ENCODE measurements around the gene SLC15A3.

The SLC15A3 gene

DNA sequence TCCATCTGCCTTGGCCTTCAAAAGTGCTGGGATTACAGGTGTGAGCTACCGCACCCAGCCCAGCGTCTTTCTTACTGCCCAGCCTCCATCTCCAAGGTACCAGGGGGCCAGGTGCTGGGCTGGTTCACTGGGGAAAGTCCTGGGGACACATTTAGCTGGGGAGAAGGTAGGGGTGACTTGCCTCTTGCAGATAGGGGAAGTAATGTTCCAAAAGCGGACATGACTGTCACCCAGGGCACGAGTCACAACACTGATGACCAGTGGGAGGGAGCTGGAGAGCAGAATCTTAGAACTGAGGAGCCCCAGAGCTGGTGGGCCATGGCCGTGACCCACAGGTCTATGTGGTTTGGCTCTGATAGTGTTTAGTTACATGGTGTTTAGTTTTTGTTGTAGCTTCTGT lies 2.4 kb upstream of the SLC15A3 start:
- peaks cover 13% of the 10 kb centered on the region for H3K4me1 ChIP-seq (ENCODE audit: insufficient read depth, low read length)
- no peak overlapping the region for H3K27ac ChIP-seq (ENCODE audit: low read depth, low read length)
- no peak overlapping the region for H3K4me3 ChIP-seq (ENCODE audit: low read depth in 1 of 2, low read length in 2 of 2)

DNA sequence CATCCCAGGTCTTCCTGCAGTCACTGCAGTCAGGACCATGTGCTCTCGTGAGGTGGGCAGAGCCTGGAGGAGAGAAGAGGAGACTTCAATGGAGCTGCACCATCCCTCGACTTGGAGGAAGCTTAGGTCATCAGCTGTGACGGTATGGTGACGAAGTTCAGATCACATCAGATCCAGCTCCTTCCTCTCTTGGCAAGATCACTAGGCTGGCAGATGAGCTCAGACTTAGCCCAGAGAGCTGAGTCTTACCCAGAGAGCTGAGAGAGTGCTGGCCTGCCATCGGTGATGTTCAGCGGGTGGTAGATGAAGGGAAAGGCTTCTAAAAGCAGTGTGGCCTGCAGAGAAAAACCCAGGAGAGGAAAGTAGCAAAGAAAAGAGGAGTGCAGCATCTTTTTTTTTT lies 1.8 kb upstream of the SLC15A3 start:
- Histone ChIP-seq H3K27ac (ENCODE audit: low read depth, low read length) (no peak overlapping the region), H3K36me3 (ENCODE audit: insufficient read depth, low read length) (no peaks in the 10 kb centered on the region), H3K27me3 (ENCODE audit: control insufficient read depth in 1 of 2, insufficient read depth in 2 of 2, low read length in 2 of 2) (no peaks in the 10 kb centered on the region), H3K4me3 (ENCODE audit: low read depth in 1 of 2, low read length in 2 of 2) (no peak overlapping the region), H3K9me3 (ENCODE audit: low read length) (no peaks in the 10 kb centered on the region), H3K9ac (ENCODE audit: low read length) (no peak overlapping the region), H3K4me1 (ENCODE audit: insufficient read depth, low read length) (peaks cover 14% of the 10 kb centered on the region)

More for the DNA sequence above, 2.4 kb upstream of the SLC15A3 start:
- H3K9me3 ChIP-seq (ENCODE audit: low read length), result no peaks in the 10 kb centered on the region
- no peak overlapping the region for H3K9ac ChIP-seq (ENCODE audit: low read length)
- no peaks in the 10 kb centered on the region for H3K27me3 ChIP-seq (ENCODE audit: control insufficient read depth in 1 of 2, insufficient read depth in 2 of 2, low read length in 2 of 2)
- no peaks in the 10 kb centered on the region for H3K36me3 ChIP-seq (ENCODE audit: insufficient read depth, low read length)

DNA sequence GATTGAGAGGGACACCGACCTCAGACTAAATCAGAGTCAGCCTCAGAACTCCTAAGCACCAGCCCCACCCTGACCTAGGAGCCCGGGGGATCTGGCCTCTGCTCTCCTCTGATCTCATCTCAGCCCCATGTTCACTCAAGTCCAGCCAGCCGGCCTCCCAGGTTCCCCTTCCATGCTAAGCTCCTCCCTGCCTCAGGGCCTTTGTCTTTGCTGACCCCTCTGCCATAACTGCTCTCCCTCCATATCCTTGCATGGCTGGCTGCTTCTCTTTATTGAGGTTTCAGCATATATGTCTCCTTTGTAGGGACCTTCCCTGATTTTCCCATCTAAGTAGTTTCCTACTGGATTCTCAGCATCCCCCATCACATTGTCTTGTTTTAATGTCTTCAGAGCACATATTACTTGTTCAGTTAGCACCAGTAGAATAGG lies 780 bp upstream of the SLC15A3 start:
- Histone ChIP-seq H3K4me1 (ENCODE audit: insufficient read depth, low read length) (peaks cover 18% of the 10 kb centered on the region), H3K9me3 (ENCODE audit: low read length) (no peaks in the 10 kb centered on the region), H3K27ac (ENCODE audit: low read depth, low read length) (peak overlapping the region; percentile 59), H3K36me3 (ENCODE audit: insufficient read depth, low read length) (no peaks in the 10 kb centered on the region), H3K4me3 (ENCODE audit: low read depth in 1 of 2, low read length in 2 of 2) (peak overlapping the region; percentile 62 to 80), H3K9ac (ENCODE audit: low read length) (peak overlapping the region; percentile 60), H3K27me3 (ENCODE audit: control insufficient read depth in 1 of 2, insufficient read depth in 2 of 2, low read length in 2 of 2) (no peaks in the 10 kb centered on the region)

DNA sequence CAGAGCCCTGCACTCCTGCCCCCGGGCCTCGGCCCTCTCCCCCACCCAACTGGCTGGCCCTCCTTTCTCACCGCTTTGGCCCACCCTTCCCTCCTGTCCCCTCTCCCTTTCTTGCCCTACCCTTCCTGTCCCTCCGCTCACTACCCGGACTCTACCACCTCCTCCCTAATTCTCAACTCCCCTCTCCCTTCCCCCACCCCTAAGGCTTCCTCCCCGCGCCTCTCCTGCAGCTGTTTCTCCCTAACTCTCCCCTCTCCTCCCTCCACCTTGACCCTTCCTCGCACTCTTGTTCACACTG lies 421 bp downstream of the SLC15A3 start:
- peaks cover 2% of the 10 kb centered on the region for H3K36me3 ChIP-seq (ENCODE audit: insufficient read depth, low read length)
- no peaks in the 10 kb centered on the region for H3K9me3 ChIP-seq (ENCODE audit: low read length)
- H3K9ac ChIP-seq (ENCODE audit: low read length), result peak overlapping the region; percentile 60
- H3K27me3 ChIP-seq (ENCODE audit: control insufficient read depth in 1 of 2, insufficient read depth in 2 of 2, low read length in 2 of 2), result no peaks in the 10 kb centered on the region
- peak overlapping the region; percentile 47 to 80 for H3K4me3 ChIP-seq (ENCODE audit: low read depth in 1 of 2, low read length in 2 of 2)
- peaks cover 22% of the 10 kb centered on the region for H3K4me1 ChIP-seq (ENCODE audit: insufficient read depth, low read length)
- H3K27ac ChIP-seq (ENCODE audit: low read depth, low read length), result peak overlapping the region; percentile 59

DNA sequence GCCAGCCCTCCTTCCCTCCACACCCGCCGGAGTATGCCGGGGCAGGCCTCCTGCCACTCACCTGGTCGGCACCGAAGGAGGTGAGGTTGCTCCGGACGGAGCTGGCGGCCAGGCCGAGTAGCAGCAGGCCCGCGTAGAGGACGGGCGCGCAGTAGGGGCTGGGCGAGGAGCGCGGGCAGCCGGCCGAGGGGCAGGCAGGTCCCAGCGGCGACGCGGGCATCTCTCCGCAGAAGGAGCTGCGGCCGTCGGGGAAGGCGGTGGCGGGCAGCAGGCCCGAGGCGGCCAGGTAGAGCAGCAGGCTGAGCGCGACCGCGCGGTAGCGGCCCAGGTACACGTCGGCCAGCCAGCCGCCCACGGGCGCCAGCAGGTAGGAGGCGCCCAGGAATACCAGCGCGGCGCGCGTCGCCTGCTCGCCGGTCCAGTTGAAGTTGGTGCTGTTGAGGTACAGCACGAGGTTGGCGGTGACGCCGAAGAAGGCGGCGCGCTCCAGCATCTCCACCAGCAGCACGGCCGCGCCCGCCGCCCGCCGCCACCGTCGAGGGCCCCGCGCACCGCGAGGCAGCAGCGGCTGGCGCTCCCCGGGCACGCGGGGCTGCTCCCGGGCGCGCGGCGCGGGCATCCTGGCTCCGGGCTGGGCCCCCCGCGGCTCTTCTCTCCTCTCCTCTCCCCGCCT lies 907 bp downstream of the SLC15A3 start:
- H3K9ac ChIP-seq (ENCODE audit: low read length), result no peak overlapping the region
- H3K27me3 ChIP-seq (ENCODE audit: control insufficient read depth in 1 of 2, insufficient read depth in 2 of 2, low read length in 2 of 2), result no peaks in the 10 kb centered on the region
- H3K9me3 ChIP-seq (ENCODE audit: low read length), result no peaks in the 10 kb centered on the region
- H3K4me1 ChIP-seq (ENCODE audit: insufficient read depth, low read length), result peaks cover 22% of the 10 kb centered on the region
- H3K27ac ChIP-seq (ENCODE audit: low read depth, low read length), result peak overlapping the region; percentile 59
- H3K4me3 ChIP-seq (ENCODE audit: low read depth in 1 of 2, low read length in 2 of 2), result peak overlapping the region; percentile 64 to 80
- H3K36me3 ChIP-seq (ENCODE audit: insufficient read depth, low read length), result peaks cover 6% of the 10 kb centered on the region

DNA sequence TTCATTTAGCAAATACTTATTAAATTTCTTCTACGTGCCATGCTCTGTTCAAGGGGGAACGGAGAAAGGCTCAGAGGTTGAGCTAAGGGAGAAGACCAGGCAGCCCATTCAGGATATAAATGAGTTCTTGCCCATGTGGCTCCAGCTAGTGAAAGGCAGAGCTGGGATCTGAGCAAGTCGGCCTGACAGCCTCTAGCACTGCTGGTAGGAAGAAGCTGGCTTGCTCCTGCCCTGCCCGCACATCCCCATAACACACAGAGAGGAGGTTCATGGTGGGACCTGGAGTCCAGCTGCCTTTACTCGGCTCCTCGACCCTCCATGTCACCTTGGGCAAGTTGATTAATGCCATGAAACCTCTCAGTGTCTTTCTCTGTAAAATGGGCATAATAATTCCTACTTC lies 2.0 kb downstream of the SLC15A3 start:
- Histone ChIP-seq H3K36me3 (ENCODE audit: insufficient read depth, low read length) (peaks cover 14% of the 10 kb centered on the region), H3K4me3 (ENCODE audit: low read depth in 1 of 2, low read length in 2 of 2) (peak overlapping the region; percentile 6 to 80), H3K9me3 (ENCODE audit: low read length) (no peaks in the 10 kb centered on the region), H3K27ac (ENCODE audit: low read depth, low read length) (no peak overlapping the region), H3K9ac (ENCODE audit: low read length) (no peak overlapping the region), H3K4me1 (ENCODE audit: insufficient read depth, low read length) (peaks cover 22% of the 10 kb centered on the region), H3K27me3 (ENCODE audit: control insufficient read depth in 1 of 2, insufficient read depth in 2 of 2, low read length in 2 of 2) (no peaks in the 10 kb centered on the region)

DNA sequence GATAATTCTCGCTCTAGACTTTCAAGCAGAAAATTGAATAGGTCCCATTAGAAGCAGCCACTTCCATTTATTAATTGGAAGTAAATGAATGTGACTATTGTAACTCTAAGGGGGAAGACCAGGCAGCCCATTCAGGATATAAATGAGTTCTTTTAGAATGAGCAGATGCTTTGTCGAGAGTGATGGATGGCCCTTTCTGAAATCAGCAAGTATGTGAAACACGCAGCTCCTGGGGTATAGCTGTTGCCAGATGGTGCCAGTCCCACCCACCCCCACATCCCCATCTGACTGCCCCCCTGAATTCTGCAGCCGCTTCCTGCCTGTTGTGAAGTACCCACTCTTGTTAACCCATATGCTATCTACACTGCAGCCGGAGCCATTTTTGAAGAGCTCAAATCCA lies 3.7 kb downstream of the SLC15A3 start:
- Histone ChIP-seq H3K27me3 (ENCODE audit: control insufficient read depth in 1 of 2, insufficient read depth in 2 of 2, low read length in 2 of 2) (no peaks in the 10 kb centered on the region), H3K9ac (ENCODE audit: low read length) (no peak overlapping the region), H3K36me3 (ENCODE audit: insufficient read depth, low read length) (peaks cover 20% of the 10 kb centered on the region), H3K9me3 (ENCODE audit: low read length) (no peaks in the 10 kb centered on the region), H3K4me3 (ENCODE audit: low read depth in 1 of 2, low read length in 2 of 2) (no peak overlapping the region), H3K27ac (ENCODE audit: low read depth, low read length) (no peak overlapping the region), H3K4me1 (ENCODE audit: insufficient read depth, low read length) (peaks cover 22% of the 10 kb centered on the region)

DNA sequence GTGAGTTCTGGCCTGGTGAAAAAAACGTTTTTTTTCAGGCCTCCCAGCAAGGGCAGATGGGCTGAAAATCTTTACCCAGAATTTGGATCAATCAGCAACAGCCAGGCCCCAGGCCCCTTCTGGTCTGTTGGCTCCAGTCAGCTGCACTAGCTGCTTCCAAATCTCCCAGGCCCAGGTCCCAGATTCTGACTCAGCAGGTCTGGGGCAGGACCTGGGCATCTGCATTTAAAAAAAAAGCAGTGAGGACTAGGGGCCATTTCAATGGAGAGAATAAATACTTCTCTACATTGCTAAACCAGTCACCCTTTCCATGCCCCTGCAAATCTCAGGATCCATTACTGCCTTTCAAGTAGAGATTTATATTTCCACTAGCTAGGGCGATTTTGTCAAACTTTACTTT lies 4.3 kb downstream of the SLC15A3 start:
- H3K4me1 ChIP-seq (ENCODE audit: insufficient read depth, low read length), result peaks cover 19% of the 10 kb centered on the region
- peaks cover 20% of the 10 kb centered on the region for H3K36me3 ChIP-seq (ENCODE audit: insufficient read depth, low read length)
- no peak overlapping the region for H3K27ac ChIP-seq (ENCODE audit: low read depth, low read length)
- H3K27me3 ChIP-seq (ENCODE audit: control insufficient read depth in 1 of 2, insufficient read depth in 2 of 2, low read length in 2 of 2), result no peaks in the 10 kb centered on the region
- no peak overlapping the region for H3K4me3 ChIP-seq (ENCODE audit: low read depth in 1 of 2, low read length in 2 of 2)
- no peak overlapping the region for H3K9ac ChIP-seq (ENCODE audit: low read length)
- no peaks in the 10 kb centered on the region for H3K9me3 ChIP-seq (ENCODE audit: low read length)

DNA sequence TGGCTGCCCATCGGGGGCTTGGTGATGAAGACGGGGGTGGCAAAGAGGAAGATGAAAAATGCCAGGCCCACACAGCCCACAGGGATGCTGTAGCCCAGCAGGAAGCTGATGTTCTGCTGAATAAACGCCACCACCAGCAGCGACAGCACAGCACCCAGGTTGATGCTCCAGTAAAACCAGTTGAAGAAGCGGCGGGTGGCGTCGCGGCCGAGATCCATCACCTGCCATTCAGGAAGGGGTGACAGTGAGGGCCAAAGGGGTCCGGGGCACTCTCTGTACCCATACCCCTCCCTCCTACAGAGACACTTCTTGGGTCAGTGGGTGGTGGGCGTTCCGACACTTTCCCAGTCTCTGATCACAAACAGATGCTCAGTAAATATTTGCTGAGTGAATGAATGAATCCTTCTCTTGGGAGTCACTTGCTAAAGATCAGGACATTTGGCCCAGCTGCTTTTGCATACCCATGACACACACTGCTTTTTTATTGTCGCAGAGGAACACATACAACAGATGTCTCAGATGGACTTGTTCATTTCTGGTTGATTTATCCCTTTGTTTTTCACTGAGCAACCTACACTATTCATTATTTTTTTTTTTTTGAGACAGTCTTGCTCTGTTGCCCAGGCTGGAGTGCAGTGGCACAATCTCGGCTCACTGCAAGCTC lies 5.2 kb downstream of the SLC15A3 start:
- no peaks in the 10 kb centered on the region for H3K27me3 ChIP-seq (ENCODE audit: control insufficient read depth in 1 of 2, insufficient read depth in 2 of 2, low read length in 2 of 2)
- H3K27ac ChIP-seq (ENCODE audit: low read depth, low read length), result no peak overlapping the region
- H3K9ac ChIP-seq (ENCODE audit: low read length), result no peak overlapping the region
- peaks cover 15% of the 10 kb centered on the region for H3K4me1 ChIP-seq (ENCODE audit: insufficient read depth, low read length)
- no peaks in the 10 kb centered on the region for H3K9me3 ChIP-seq (ENCODE audit: low read length)
- H3K4me3 ChIP-seq (ENCODE audit: low read depth in 1 of 2, low read length in 2 of 2), result no peak overlapping the region
- peaks cover 25% of the 10 kb centered on the region for H3K36me3 ChIP-seq (ENCODE audit: insufficient read depth, low read length)

DNA sequence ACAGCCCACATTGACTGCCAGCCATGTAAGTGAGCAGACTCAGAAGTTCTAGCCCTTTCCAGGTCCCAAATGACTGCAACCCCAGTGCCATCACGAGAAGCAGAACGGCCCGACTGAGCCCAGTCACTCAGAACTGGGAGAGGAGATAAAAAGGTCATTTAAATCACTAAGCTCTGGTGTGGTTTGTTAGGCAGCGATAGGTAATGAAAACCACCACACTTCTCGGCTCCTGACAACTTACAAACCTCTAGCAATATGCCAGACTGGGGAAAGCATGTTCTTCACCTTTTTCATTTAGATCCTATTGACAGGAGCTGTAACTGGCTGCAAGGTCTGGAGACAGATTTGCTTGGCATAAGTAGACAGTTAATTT lies 6.7 kb downstream of the SLC15A3 start:
- no peak overlapping the region for H3K27ac ChIP-seq (ENCODE audit: low read depth, low read length)
- H3K4me1 ChIP-seq (ENCODE audit: insufficient read depth, low read length), result peaks cover 15% of the 10 kb centered on the region
- H3K9me3 ChIP-seq (ENCODE audit: low read length), result no peaks in the 10 kb centered on the region
- no peaks in the 10 kb centered on the region for H3K27me3 ChIP-seq (ENCODE audit: control insufficient read depth in 1 of 2, insufficient read depth in 2 of 2, low read length in 2 of 2)
- H3K9ac ChIP-seq (ENCODE audit: low read length), result no peak overlapping the region
- H3K36me3 ChIP-seq (ENCODE audit: insufficient read depth, low read length), result peaks cover 31% of the 10 kb centered on the region
- H3K4me3 ChIP-seq (ENCODE audit: low read depth in 1 of 2, low read length in 2 of 2), result no peak overlapping the region

DNA sequence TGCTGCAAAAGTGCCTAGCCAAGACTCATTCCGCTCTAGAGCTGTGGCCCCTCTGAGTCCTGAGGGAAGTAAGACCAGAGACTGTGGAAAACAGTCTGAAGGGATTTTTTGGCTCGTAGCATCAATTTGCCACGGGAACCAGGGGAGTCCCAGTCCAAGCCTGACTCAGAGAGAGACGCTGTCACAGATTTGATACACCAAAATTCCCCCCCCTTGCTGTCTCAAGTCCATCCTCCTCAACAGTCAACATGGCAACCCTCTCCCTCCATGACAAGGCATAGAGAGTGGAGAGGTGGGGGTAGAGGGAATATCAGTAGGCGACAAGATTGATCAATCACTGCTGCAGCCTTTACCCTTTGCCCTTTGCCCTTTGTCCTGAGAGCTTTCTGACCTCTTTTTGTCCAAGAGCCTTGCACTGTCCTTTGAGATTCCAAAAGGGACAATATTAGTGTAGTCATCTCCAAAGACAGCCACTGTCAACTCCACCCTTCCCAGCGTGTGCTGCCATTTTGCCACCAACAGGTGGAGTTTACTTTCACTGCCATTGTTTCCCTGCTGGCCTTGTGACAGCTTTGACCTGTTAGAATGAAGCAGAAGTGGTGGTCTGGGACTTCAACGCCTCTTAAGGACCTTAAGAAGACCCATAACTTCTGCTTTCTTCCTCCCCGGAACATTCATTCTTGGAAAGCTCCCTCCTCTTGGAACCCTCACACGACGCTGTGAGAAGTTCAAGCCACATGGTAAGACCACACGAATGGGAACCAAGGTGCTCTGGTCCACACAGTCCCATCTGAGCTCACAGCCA lies 7.3 kb downstream of the SLC15A3 start:
- H3K9ac ChIP-seq (ENCODE audit: low read length), result no peak overlapping the region
- H3K27ac ChIP-seq (ENCODE audit: low read depth, low read length), result no peak overlapping the region
- H3K36me3 ChIP-seq (ENCODE audit: insufficient read depth, low read length), result peaks cover 37% of the 10 kb centered on the region
- no peak overlapping the region for H3K4me3 ChIP-seq (ENCODE audit: low read depth in 1 of 2, low read length in 2 of 2)
- peaks cover 9% of the 10 kb centered on the region for H3K4me1 ChIP-seq (ENCODE audit: insufficient read depth, low read length)
- no peaks in the 10 kb centered on the region for H3K27me3 ChIP-seq (ENCODE audit: control insufficient read depth in 1 of 2, insufficient read depth in 2 of 2, low read length in 2 of 2)
- H3K9me3 ChIP-seq (ENCODE audit: low read length), result no peaks in the 10 kb centered on the region
